ENCODE data around the gene IFT25.

IFT25 gene

GRCh38 chr1:53956308-53957168, 11.0 kb upstream of the IFT25 start:
- DNase-seq, result peak; percentile 90

GRCh38 chr1:53954128-53954527, 8.6 kb upstream of the IFT25 start:
- no peak for DNase-seq

- no peak for DNase-seq
These were observed 6.2 kb upstream of the IFT25 start for GRCh38 chr1:53951697-53952096.

- peak; percentile 86 for DNase-seq
These were observed 3.8 kb upstream of the IFT25 start for GRCh38 chr1:53949023-53949990.

GRCh38 chr1:53948291-53948690, 2.8 kb upstream of the IFT25 start:
- DNase-seq, result no peak

GRCh38 chr1:53947172-53947907, 1.8 kb upstream of the IFT25 start:
- no peak for DNase-seq

- peak; percentile 92 for DNase-seq
These were observed 1.0 kb upstream of the IFT25 start, which contains the start of gene LRRC42 for GRCh38 chr1:53946252-53947171. LRRC42 (plus strand) TSS chr1:53946350; CDS start chr1:53952000, 5,650 bp downstream.

GRCh38 chr1:53945183-53945432, 391 bp downstream of the IFT25 start:
- no peak for DNase-seq

- peak; percentile 26 for DNase-seq
These were observed 873 bp downstream of the IFT25 start for GRCh38 chr1:53944469-53945182.

GRCh38 chr1:53943490-53944043, 1.9 kb downstream of the IFT25 start:
- DNase-seq, result no peak

GRCh38 chr1:53943090-53943489, 2.4 kb downstream of the IFT25 start:
- no peak for DNase-seq

- DNase-seq, result no peak
These were observed 3.2 kb downstream of the IFT25 start for GRCh38 chr1:53942127-53942957.

GRCh38 chr1:53938136-53938830, 7.2 kb downstream of the IFT25 start:
- DNase-seq, result no peak

- DNase-seq, result no peak
These were observed 9.1 kb downstream of the IFT25 start for GRCh38 chr1:53936430-53936829.

- no peak for DNase-seq
These were observed 11.2 kb downstream of the IFT25 start for GRCh38 chr1:53934170-53934765.

GRCh38 chr1:53931523-53931922, 14.0 kb downstream of the IFT25 start:
- DNase-seq, result no peak

GRCh38 chr1:53930932-53931331, 14.6 kb downstream of the IFT25 start:
- DNase-seq, result no peak

- DNase-seq, result no peak
These were observed 16.1 kb downstream of the IFT25 start for GRCh38 chr1:53929246-53929960.

All from NCI-H1105 (cell line).